H9 (cell line): ENCODE data around the gene RCOR3. TPM values are rescaled to one million over a fixed set of nuclear protein-coding genes. Genes with fewer than 3 reads are reported as not detected.

Experiments
- DNase-seq: peaks from one replicate; pipeline ENCODE4 v3.0.0-alpha.2; 2017
- H2AFZ ChIP-seq: one replicate; pipeline ENCODE4 v1.6.1; 2013; ENCODE audit warnings: mild to moderate bottlenecking, low read length, control low read depth, moderate library complexity
- H2AK5ac ChIP-seq: 2 replicates; pipeline ENCODE4 v1.6.1; 2013; ENCODE audit warnings: low read length, control low read depth, mixed read lengths; ENCODE audit not compliant: insufficient read length
- H2BK120ac ChIP-seq: one replicate; pipeline ENCODE4 v1.6.1; 2013; ENCODE audit warnings: low read depth, mild to moderate bottlenecking, low read length, control low read depth, inconsistent platforms; ENCODE audit not compliant: poor library complexity, severe bottlenecking
- H2BK12ac ChIP-seq: 2 replicates; pipeline ENCODE4 v1.6.1; 2013; ENCODE audit warnings: low read length, control low read depth, mixed read lengths, low read depth; ENCODE audit not compliant: insufficient read length
- H2BK15ac ChIP-seq: 2 replicates; pipeline ENCODE4 v1.6.1; 2013; ENCODE audit warnings: low read depth, low read length, control low read depth
- H2BK20ac ChIP-seq: one replicate; pipeline ENCODE4 v1.6.1; 2013; ENCODE audit warnings: low read depth, mild to moderate bottlenecking, low read length, control low read depth, inconsistent platforms; ENCODE audit not compliant: poor library complexity, severe bottlenecking
- H2BK5ac ChIP-seq: 2 replicates; pipeline ENCODE4 v1.6.1; 2013; ENCODE audit warnings: low read length, control low read depth, mixed read lengths; ENCODE audit not compliant: insufficient read length
- H3K14ac ChIP-seq: 2 replicates; pipeline ENCODE4 v1.6.1; 2013; ENCODE audit warnings: low read length, control low read depth; ENCODE audit not compliant: insufficient read depth
- H3K18ac ChIP-seq: 2 replicates; pipeline ENCODE4 v1.6.1; 2013; ENCODE audit warnings: low read depth, mild to moderate bottlenecking, mixed read lengths, low read length, control low read depth; ENCODE audit not compliant: insufficient read length
- H3K23ac ChIP-seq: 2 replicates; pipeline ENCODE4 v1.6.1; 2013; ENCODE audit warnings: low read length, control low read depth, mixed read lengths, low read depth; ENCODE audit not compliant: insufficient read length
- H3K23me2 ChIP-seq: 2 replicates; pipeline ENCODE4 v1.6.1; 2013; ENCODE audit warnings: low read depth, mild to moderate bottlenecking, mixed read lengths, low read length, control low read depth; ENCODE audit not compliant: insufficient read length, poor library complexity, severe bottlenecking
- H3K27ac ChIP-seq: 2 replicates; pipeline ENCODE4 v1.5.1; 2013; ENCODE audit warnings: low read length, control low read depth, mixed read lengths, low read depth; ENCODE audit not compliant: insufficient read length
- H3K27me3 ChIP-seq: 2 replicates; pipeline ENCODE4 v1.6.1; 2013; ENCODE audit warnings: low read length, control low read depth, inconsistent platforms; ENCODE audit not compliant: insufficient read depth
- H3K4ac ChIP-seq: 2 replicates; pipeline ENCODE4 v1.6.1; 2013; ENCODE audit warnings: low read depth, mild to moderate bottlenecking, control low read depth, inconsistent platforms, low read length, moderate library complexity
- H3K4me1 ChIP-seq: 2 replicates; pipeline ENCODE4 v1.6.1; 2013; ENCODE audit warnings: low read length, control low read depth, inconsistent platforms; ENCODE audit not compliant: insufficient read depth
- H3K4me2 ChIP-seq: 2 replicates; pipeline ENCODE4 v1.6.1; 2013; ENCODE audit warnings: low read length, control low read depth, mixed read lengths; ENCODE audit not compliant: insufficient read length, insufficient read depth
- H3K56ac ChIP-seq: 2 replicates; pipeline ENCODE4 v1.6.1; 2013; ENCODE audit warnings: low read depth, mild to moderate bottlenecking, mixed read lengths, low read length, control low read depth; ENCODE audit not compliant: insufficient read length
- H3K79me1 ChIP-seq: 2 replicates; pipeline ENCODE4 v1.6.1; 2013; ENCODE audit warnings: low read depth, mild to moderate bottlenecking, moderate library complexity, low read length, control low read depth, inconsistent platforms; ENCODE audit not compliant: insufficient read depth, poor library complexity, severe bottlenecking
- H3K79me2 ChIP-seq: 2 replicates; pipeline ENCODE4 v1.6.1; 2013; ENCODE audit warnings: low read length, control low read depth, inconsistent platforms; ENCODE audit not compliant: insufficient read depth
- H3K9ac ChIP-seq: 2 replicates; pipeline ENCODE4 v1.6.1; 2013; ENCODE audit warnings: low read length, control low read depth, mixed read lengths; ENCODE audit not compliant: insufficient read length; ENCODE audit errors: extremely low read depth
- H3K9me3 ChIP-seq: one replicate; pipeline ENCODE4 v1.6.1; 2013; ENCODE audit warnings: low read depth, low read length, inconsistent platforms; ENCODE audit not compliant: control insufficient read depth
- H3T11ph ChIP-seq: one replicate; pipeline ENCODE4 v1.6.1; 2013; ENCODE audit warnings: mild to moderate bottlenecking, low read length, control low read depth, inconsistent platforms
- H4K20me1 ChIP-seq: one replicate; pipeline ENCODE4 v1.6.1; 2013; ENCODE audit not compliant: control insufficient read depth, insufficient read length, insufficient read depth
- H4K5ac ChIP-seq: 2 replicates; pipeline ENCODE4 v1.6.1; 2013; ENCODE audit warnings: low read depth, mild to moderate bottlenecking, mixed read lengths, low read length, control low read depth; ENCODE audit not compliant: insufficient read length
- H4K8ac ChIP-seq: replicated peaks from 2 replicates; pipeline ENCODE4 v1.6.1; 2013; ENCODE audit warnings: low read length, control low read depth, mixed read lengths, low read depth; ENCODE audit not compliant: insufficient read length
- H4K91ac ChIP-seq: 2 replicates; pipeline ENCODE4 v1.6.1; 2013; ENCODE audit warnings: low read depth, mild to moderate bottlenecking, moderate library complexity, mixed read lengths, low read length, control low read depth; ENCODE audit not compliant: insufficient read length
- H3K27ac Mint-ChIP-seq, 3 experiments: 2 replicates in 2 of 3; 3 replicates in 1 of 3; pipeline ENCODE4 v1.8.0; 2020 to 2021; ENCODE audit warnings: mixed read lengths in 3 of 3, mild to moderate bottlenecking in 1 of 3, moderate library complexity in 1 of 3
- H3K27me3 Mint-ChIP-seq: 2 replicates; pipeline ENCODE4 v1.8.0; 2021; ENCODE audit warnings: low read depth, mild to moderate bottlenecking, moderate library complexity, mixed read lengths
- H3K36me3 Mint-ChIP-seq, 3 experiments: 2 replicates in 2 of 3; 3 replicates in 1 of 3; pipeline ENCODE4 v1.8.0; 2020 to 2021; ENCODE audit warnings: low read depth in 3 of 3, mixed read lengths in 3 of 3; ENCODE audit not compliant: insufficient read depth in 1 of 3
- H3K4me1 Mint-ChIP-seq, 2 experiments: 2 replicates each; pipeline ENCODE4 v1.8.0; 2020; ENCODE audit warnings: mixed read lengths in 2 of 2
- H3K4me3 Mint-ChIP-seq, 2 experiments: 2 replicates in 1 of 2; 3 replicates in 1 of 2; pipeline ENCODE4 v1.8.0; 2020 to 2021; ENCODE audit warnings: mild to moderate bottlenecking in 2 of 2, mixed read lengths in 2 of 2, moderate library complexity in 1 of 2
- H3K9me3 Mint-ChIP-seq, 2 experiments: 2 replicates in 1 of 2; 3 replicates in 1 of 2; pipeline ENCODE4 v1.8.0; 2020; ENCODE audit warnings: mild to moderate bottlenecking in 2 of 2, mixed read lengths in 2 of 2, moderate library complexity in 1 of 2
- total RNA-seq: library from RNA; stranded (reverse); gene quantifications from 2 replicates; pipeline ENCODE4 v1.2.1, GENCODE V29; 2021
- TF ChIP-seq, protein P1 (sequence below): fragments of 200-600 bp; sonication (generic); conservative IDR thresholded peaks from 3 replicates; pipeline ENCODE4 v1.8.0; 2021; ENCODE audit warnings: antibody characterized with exemption, mild to moderate bottlenecking

Gene RCOR3
- total RNA-seq, 1 experiment from 2014 or later: 37.2 TPM

- no peaks in the 10 kb centered on the region for H3K27me3 Mint-ChIP-seq
- Histone ChIP-seq H3T11ph (no peak overlapping the region), H2BK20ac (no peak overlapping the region), H3K56ac (no peak overlapping the region), H3K9me3 (no peaks in the 10 kb centered on the region), H2BK12ac (no peak overlapping the region), H2BK5ac (no peak overlapping the region), H2AK5ac (no peak overlapping the region), H2AFZ (no peak overlapping the region), H4K20me1 (no peaks in the 10 kb centered on the region), H3K4me1 (no peaks in the 10 kb centered on the region), H4K8ac (no peak overlapping the region), H4K5ac (no peak overlapping the region), H3K4me2 (no peak overlapping the region), H3K14ac (no peak overlapping the region), H3K9ac (no peak overlapping the region), H3K18ac (no peak overlapping the region), H2BK15ac (no peak overlapping the region), H3K27me3 (no peaks in the 10 kb centered on the region), H3K79me1 (no peaks in the 10 kb centered on the region), H4K91ac (no peak overlapping the region), H3K23ac (no peak overlapping the region), H3K27ac (no peak overlapping the region), H3K23me2 (no peaks in the 10 kb centered on the region), H2BK120ac (no peak overlapping the region), H3K79me2 (no peaks in the 10 kb centered on the region), H3K4ac (no peak overlapping the region)
- no peaks in the 10 kb centered on the region for H3K4me1 Mint-ChIP-seq
- H3K9me3 Mint-ChIP-seq: no peaks in the 10 kb centered on the region
- no peak overlapping the region for H3K27ac Mint-ChIP-seq
- H3K4me3 Mint-ChIP-seq: no peak overlapping the region
- TF ChIP-seq, protein P1, sequence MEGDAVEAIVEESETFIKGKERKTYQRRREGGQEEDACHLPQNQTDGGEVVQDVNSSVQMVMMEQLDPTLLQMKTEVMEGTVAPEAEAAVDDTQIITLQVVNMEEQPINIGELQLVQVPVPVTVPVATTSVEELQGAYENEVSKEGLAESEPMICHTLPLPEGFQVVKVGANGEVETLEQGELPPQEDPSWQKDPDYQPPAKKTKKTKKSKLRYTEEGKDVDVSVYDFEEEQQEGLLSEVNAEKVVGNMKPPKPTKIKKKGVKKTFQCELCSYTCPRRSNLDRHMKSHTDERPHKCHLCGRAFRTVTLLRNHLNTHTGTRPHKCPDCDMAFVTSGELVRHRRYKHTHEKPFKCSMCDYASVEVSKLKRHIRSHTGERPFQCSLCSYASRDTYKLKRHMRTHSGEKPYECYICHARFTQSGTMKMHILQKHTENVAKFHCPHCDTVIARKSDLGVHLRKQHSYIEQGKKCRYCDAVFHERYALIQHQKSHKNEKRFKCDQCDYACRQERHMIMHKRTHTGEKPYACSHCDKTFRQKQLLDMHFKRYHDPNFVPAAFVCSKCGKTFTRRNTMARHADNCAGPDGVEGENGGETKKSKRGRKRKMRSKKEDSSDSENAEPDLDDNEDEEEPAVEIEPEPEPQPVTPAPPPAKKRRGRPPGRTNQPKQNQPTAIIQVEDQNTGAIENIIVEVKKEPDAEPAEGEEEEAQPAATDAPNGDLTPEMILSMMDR: no peak
- DNase-seq: no peak
- H3K36me3 Mint-ChIP-seq: peaks cover 4 to 28% (median 17%) of the 10 kb centered on the region in 3 experiments; a peak in 6 of 7 replicates
Observed at GRCh38 chr1:211282023-211282373, 22.8 kb downstream of the RCOR3 start.
